GM12891 (cell line): ENCODE measurements around the gene GRK1.

ENCODE experiments used
- DNase-seq: peaks from one replicate; pipeline ENCODE4 v3.0.0; 2011; ENCODE audit warnings: low spot score; ENCODE audit not compliant: insufficient read length
- FAIRE-seq: peaks from 2 replicates; lab custom pipeline; 2011; peaks lifted over from hg19 to GRCh38; lab: Jason Lieb, UNC
- PAX5 ChIP-seq: IDR thresholded peaks from 2 replicates; pipeline ENCODE4 v1.6.1; 2011; ENCODE audit warnings: low read length, moderate library complexity, mild to moderate bottlenecking; ENCODE audit not compliant: insufficient read depth, severe bottlenecking
- POLR2A ChIP-seq: IDR thresholded peaks from 2 replicates; pipeline ENCODE4 v1.6.1; 2011; ENCODE audit warnings: low read depth, low read length, control low read depth
- POLR2AphosphoS5 ChIP-seq: IDR thresholded peaks from 2 replicates; pipeline ENCODE4 v1.6.1; 2011; ENCODE audit warnings: low read depth, low read length, control low read depth
- POU2F2 ChIP-seq: IDR thresholded peaks from 2 replicates; pipeline ENCODE4 v1.6.1; 2011; ENCODE audit warnings: low read depth, mild to moderate bottlenecking, control low read depth, low read length, moderate library complexity
- SPI1 ChIP-seq: IDR thresholded peaks from 2 replicates; pipeline ENCODE4 v1.6.1; 2011; ENCODE audit warnings: low read depth, low read length, control low read depth
- TAF1 ChIP-seq: IDR thresholded peaks from 2 replicates; pipeline ENCODE4 v1.6.1; 2011; ENCODE audit warnings: low read depth, low read length, control low read depth

GRK1 gene

DNA sequence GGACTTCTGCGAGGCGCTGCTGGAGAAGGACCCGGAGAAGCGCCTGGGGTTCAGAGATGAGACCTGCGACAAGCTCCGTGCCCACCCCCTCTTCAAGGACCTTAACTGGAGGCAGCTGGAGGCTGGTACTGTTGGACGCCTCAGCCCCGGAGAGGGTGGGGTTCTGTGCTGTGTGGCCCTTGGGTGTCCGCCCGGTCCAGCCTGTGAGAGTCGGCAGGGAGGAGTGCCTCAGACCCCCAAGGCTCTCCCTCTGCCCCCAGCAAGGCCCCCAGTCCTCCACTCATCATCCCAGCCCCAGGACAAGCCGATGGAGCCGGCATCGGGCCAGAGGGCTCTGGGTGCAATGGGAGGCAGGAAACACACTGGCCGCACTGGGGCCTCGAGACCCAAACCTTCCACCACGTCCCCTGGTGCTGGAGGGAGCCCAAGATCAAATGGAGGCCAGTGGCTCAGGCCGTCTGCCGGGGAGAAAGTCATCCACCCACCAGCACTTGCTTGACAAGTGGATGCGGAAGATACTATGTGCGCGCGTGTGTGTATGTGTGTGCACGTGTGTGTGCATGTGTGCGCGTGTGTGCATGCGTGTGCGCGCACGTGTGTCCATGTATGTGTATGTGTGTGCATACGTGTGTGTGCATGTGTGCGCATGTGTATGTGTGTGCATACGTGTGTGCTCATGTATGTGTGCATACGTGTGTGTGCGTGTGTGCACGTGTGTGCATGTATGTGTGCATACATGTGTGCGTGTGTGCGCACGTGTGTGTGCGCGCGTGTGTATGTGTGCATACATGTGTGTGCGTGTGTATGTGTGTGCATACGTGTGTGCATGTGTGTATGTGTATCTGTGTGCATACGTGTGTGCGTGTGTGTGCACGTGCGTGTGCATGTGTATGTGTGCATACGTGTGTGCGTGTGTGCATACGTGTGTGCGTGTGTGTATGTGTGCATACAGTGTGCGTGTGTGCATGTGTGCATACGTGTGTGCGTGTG, 66.2 kb downstream of the GRK1 start:
- peak; percentile 57 for FAIRE-seq
- no peak for TF ChIP-seq TAF1
- no peak for DNase-seq

DNA sequence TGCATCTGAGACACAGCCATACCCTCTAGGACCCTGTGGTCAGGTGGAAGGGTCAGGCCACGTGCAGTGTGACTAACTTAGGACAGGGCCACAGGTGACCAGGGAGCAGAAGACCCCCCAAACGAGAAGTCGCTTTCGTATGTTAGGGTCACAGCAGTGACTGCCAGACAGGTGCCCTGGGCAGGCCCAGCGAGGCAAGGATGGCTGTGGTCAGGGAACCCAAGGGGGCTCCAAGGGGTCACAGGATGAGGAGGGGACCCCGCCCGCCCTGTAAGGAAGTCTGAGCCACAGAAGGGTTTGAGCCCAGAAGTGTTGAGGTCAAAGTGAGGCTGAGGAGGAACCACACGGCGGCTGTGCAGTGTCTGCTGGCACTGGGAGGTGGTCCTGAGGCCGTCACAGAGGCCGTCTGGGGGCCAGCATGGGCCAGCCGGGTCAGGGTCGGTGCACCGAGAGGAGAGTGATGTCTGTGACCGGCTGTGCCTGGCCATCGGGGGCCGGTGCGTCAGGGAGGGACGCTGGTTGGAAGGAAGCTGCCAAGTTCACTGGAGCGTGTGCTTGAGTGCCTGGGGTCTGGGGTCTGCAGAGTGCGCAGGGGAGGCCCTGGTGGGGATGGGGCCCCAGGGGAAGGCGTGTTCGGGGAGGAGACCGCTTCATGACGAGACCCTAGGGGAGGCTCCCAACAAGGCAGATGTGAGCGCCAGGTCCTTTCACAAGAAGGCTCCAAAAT, 67.2 kb downstream of the GRK1 start:
- no peak for DNase-seq
- TF ChIP-seq PAX5 (no peak), POLR2AphosphoS5 (no peak), SPI1 (no peak), POLR2A (no peak), TAF1 (no peak), POU2F2 (no peak)
- FAIRE-seq: no peak

DNA sequence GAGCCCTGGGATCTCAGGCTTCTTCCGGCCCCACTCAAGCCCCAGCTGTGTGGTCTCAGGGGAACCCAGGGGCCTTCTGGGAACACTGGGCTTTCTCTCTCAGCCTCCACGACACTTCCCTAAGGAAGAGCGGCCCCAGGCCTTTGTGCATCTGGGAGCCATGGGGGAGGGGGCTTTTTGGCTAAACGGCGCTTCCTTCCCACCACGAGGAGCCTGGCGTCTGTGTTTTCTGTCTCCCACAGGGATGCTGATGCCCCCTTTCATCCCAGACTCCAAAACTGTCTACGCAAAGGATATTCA, 67.8 kb downstream of the GRK1 start:
- FAIRE-seq (no peak), DNase-seq (no peak)
- TF ChIP-seq PAX5 (no peak), SPI1 (no peak), POLR2A (no peak), POLR2AphosphoS5 (no peak), TAF1 (no peak), POU2F2 (no peak)

DNA sequence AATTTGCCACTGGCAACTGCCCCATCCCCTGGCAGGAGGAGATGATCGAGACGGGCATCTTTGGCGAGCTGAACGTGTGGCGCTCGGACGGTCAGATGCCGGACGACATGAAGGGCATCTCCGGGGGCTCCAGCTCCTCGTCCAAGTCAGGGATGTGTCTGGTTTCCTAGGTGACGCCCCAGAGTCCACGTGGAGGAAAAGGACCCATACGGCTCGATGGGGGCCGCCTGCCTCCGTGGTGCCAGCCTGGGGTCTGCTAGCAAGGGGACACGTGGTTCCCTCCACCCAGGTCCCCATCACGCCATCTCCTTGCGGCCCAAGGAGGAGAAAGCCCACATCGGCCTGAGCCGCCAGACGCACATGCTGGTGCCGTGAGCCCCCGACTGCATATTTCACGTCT, 68.2 kb downstream of the GRK1 start:
- TF ChIP-seq PAX5: no peak
- TF ChIP-seq POU2F2: no peak
- TF ChIP-seq TAF1: no peak
- TF ChIP-seq SPI1: no peak
- TF ChIP-seq POLR2A: no peak
- no peak for TF ChIP-seq POLR2AphosphoS5
- FAIRE-seq: no peak
- no peak for DNase-seq

DNA sequence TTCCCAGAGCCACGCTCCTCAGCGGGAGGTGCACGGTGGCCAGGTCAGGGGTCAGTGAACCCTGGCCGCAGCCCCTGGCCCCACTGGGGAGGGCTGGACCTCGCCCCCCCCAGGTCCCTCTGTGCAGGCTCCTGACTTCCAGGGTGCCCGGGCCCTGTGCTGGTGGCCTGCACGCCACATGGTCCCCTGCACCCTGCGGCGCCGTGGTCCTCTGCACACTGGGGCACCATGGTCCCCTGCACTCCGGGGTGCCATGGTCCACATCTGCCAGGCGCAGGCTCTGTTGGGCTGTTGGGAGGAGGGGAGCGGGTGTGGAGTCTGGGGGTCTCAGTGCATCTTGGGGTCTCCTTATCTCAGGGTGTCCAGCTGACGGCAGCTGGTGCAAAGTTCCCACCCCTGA, 68.7 kb downstream of the GRK1 start:
- FAIRE-seq (no peak), DNase-seq (no peak)
- TF ChIP-seq POLR2A (no peak), TAF1 (no peak), POU2F2 (no peak), POLR2AphosphoS5 (no peak), SPI1 (no peak), PAX5 (no peak)

DNA sequence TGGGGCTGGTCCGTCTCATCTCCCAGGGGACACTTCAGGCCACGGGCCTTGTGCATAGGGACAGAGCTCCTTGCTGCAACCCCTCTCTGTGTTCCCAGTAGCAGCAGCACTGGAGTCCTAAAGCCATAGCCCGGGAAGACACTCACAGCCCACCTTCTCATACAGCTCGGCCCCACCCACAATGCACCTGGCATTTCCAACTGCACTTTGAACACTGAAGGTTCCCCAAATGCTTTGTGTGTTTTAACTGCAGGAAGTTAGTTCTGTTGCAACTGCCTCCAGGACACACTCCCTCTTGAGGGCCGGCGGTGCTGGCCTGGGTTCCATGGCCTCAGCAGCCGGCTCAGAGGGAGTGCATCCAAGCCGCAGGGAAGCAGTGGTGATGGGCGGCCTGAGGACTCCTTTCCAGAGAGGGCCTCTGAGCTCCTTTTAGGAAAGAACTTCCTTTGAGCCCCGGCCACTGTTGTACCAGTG, 69.3 kb downstream of the GRK1 start:
- FAIRE-seq (no peak), DNase-seq (no peak)
- TF ChIP-seq POU2F2 (no peak), POLR2A (no peak), POLR2AphosphoS5 (no peak), TAF1 (no peak), PAX5 (no peak), SPI1 (no peak)

DNA sequence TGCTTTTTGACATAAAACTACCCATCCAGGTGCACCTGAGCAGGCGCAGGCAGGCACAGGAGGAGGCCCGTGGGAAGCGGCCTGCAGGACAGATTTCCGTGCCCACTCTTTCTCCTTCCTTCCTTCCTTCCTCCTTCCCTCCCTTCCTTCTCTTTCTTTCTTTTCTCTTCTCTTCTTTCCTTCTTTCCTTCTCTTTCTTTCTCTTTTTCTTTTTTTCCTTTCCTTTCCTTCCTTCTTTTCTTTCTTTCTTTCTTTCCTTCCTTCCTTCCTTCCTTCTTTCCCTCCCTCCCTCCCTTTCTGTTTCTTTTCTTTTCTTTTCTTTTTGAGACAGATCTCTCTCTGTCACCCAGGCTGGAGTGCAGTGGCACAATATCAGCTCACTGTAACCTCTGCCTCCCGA, 70.8 kb downstream of the GRK1 start:
- DNase-seq: no peak
- TF ChIP-seq POU2F2 (no peak), TAF1 (no peak), PAX5 (no peak), POLR2AphosphoS5 (no peak), POLR2A (no peak), SPI1 (no peak)
- FAIRE-seq: no peak

DNA sequence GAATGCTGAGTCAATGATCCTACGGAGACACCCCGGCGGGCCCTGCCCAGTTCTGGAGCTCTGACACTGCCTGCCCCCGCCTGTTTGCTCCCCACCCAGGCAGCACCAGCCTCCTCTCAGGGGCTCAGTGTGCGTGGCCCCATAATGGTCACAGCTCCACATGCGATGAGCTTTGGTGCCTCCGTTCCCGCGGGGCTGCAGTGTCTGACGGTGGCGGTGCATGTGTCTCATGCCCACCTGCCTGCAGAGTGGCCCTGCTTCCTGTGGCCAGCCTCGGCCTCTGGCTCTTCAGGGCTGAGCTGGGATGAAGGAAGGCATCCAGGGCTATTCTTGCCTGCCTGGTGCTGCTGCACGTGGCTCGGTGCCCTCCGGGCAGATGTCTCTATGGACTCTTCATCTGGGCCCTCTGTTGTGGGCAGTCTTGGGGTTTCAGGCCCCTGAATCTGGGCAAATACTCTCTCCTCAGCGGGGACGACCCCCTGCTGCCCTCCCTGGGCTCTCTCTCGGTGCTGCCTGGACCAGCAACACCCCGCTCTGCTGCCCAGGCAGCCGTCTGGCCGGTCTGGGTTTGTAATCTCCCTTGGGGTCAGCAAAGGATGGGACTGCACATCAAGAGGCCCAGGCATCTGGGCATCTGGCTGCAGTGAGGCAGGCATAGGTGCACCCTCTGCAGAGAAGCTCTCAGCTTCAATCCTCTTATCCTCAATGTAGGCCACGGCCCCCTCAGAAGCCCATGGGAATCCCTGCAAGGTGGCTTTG, 72.7 kb downstream of the GRK1 start:
- FAIRE-seq: no peak
- DNase-seq: no peak
- TF ChIP-seq POLR2A (no peak), POLR2AphosphoS5 (no peak), PAX5 (no peak), TAF1 (no peak), SPI1 (no peak), POU2F2 (no peak)

DNA sequence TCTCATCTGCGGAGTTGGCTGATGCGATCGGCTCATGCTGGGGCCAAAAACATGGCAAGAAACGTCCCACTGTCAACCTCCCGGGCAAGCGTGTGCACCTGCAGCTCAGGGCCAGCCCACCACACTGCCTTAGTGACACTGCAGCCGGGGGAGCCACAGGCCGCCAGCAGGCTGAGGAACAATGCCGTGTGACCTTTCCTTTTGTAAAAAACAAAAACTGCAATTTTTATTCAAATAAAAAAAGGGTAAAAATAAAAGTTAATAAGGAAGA, 73.2 kb downstream of the GRK1 start:
- TF ChIP-seq POLR2A (no peak), POU2F2 (no peak), PAX5 (no peak), TAF1 (no peak), POLR2AphosphoS5 (no peak), SPI1 (no peak)
- FAIRE-seq (no peak), DNase-seq (no peak)
